ENCODE results near the gene SLC22A8. TPM values are rescaled to one million over a fixed set of nuclear protein-coding genes. Genes with fewer than 3 reads are reported as not detected.

Gene SLC22A8
- total and polyA plus RNA-seq, 4 experiments from 2014 or later, result not detected

DNA sequence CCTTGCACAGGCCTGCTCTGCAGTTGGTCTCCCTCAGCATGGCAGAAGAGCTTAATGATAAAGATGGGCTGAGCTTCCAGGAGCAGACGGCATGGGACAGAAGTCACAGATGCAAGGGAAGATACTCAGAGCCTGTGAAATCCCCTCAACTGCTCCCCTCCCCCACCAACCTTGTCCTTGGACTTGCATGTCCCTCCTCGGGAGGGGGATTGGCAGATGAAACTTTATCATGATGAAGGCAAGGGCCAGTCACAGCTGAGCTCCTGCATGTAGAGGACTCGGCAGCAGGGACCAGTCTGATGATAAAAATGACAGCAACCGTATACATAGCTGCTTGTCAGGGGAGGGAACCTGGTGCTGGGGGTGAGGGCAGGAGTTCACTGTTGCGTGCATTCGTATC lies 6.8 kb upstream of the SLC22A8 start:
- Histone ChIP-seq H3K4me1 (ENCODE audit: insufficient read depth, low read length) (no peaks in the 10 kb centered on the region), H3K9me3 (ENCODE audit: control insufficient read depth in 1 of 2, low read length in 2 of 2) (no peaks in the 10 kb centered on the region), H3K4me3 (ENCODE audit: low read length in 2 of 2) (no peak overlapping the region), H3K36me3 (ENCODE audit: insufficient read depth, low read length) (no peaks in the 10 kb centered on the region), H3K27me3 (ENCODE audit: insufficient read depth, low read length) (no peaks in the 10 kb centered on the region), H3K27ac (ENCODE audit: low read depth, low read length) (no peak overlapping the region)
- Mint-ChIP-seq H3K27ac (no peak overlapping the region), H3K4me3 (no peak overlapping the region), H3K4me1 (peaks cover 0 to 4% (median 2%) of the 10 kb centered on the region in 4 donors), H3K9me3 (peaks cover 0 to 7% (median 0%) of the 10 kb centered on the region in 8 donors), H3K27me3 (peaks cover 14 to 28% of the 10 kb centered on the region in 2 donors), H3K36me3 (no peaks in the 10 kb centered on the region)
- intact Hi-C loops (cut with micrococcal nuclease), result loop anchor here (5.0 kb wide), 1 partner anchor 340 kb away; no protein-coding TSS in a partner anchor
- CTCF ChIA-PET (ENCODE audit: partially characterized antibody), result interaction anchor here (0.8 to 8.5 kb wide), 8 partner anchors 11 to 614 kb away, joined by 3 to 233 read pairs (median 6); no protein-coding TSS in a partner anchor
- DNase-seq, result no peak
- POLR2A ChIA-PET (ENCODE audit: partially characterized antibody), result no interaction called here

- Mint-ChIP-seq H3K36me3 (no peaks in the 10 kb centered on the region), H3K27me3 (peaks cover 14 to 28% of the 10 kb centered on the region in 2 donors), H3K9me3 (peaks cover 0 to 6% (median 0%) of the 10 kb centered on the region in 8 donors), H3K4me3 (no peak overlapping the region), H3K27ac (no peak overlapping the region), H3K4me1 (peaks cover 0 to 4% (median 2%) of the 10 kb centered on the region in 4 donors)
- intact Hi-C loops (cut with micrococcal nuclease), result loop anchor here (5.0 kb wide), 1 partner anchor 338 kb away; no protein-coding TSS in a partner anchor
- DNase-seq, result no peak
- Histone ChIP-seq H3K4me1 (ENCODE audit: insufficient read depth, low read length) (no peaks in the 10 kb centered on the region), H3K27ac (ENCODE audit: low read depth, low read length) (no peak overlapping the region), H3K27me3 (ENCODE audit: insufficient read depth, low read length) (no peaks in the 10 kb centered on the region), H3K4me3 (ENCODE audit: low read length in 2 of 2) (no peak overlapping the region), H3K36me3 (ENCODE audit: insufficient read depth, low read length) (no peaks in the 10 kb centered on the region), H3K9me3 (ENCODE audit: control insufficient read depth in 1 of 2, low read length in 2 of 2) (no peaks in the 10 kb centered on the region)
- ChIA-PET POLR2A (ENCODE audit: partially characterized antibody) (no interaction called here), CTCF (ENCODE audit: partially characterized antibody) (interaction anchor here (0.9 to 8.5 kb wide), 3 partner anchors 8 to 116 kb away, joined by 3 to 233 read pairs (median 5); no protein-coding TSS in a partner anchor)
Observed at GRCh38 chr11:63020671-63021291, 5.1 kb upstream of the SLC22A8 start.

DNA sequence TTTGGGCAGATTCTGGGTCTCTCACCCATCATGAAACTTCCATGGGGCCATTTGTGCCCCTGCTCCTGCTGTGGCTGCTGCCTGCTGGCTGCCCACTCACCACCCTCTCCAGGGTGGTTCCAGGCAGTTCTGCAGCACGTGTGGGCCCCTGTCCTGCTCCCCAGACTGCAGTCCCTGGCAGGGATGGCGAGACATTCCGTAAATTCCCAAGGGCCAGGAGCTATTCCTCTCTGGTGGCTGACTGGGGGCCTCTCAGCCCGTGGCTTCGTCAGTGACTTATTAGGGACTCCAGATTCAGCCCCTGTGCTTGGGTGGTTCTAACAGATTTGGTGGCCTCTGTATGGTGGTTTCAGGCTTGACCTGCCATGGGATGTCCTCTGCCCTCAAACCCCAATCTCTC lies 3.9 kb upstream of the SLC22A8 start:
- ChIA-PET POLR2A (ENCODE audit: partially characterized antibody) (no interaction called here), CTCF (ENCODE audit: partially characterized antibody) (interaction anchor here (0.6 to 8.5 kb wide), 3 partner anchors 7 to 114 kb away, joined by 3 to 233 read pairs (median 5); no protein-coding TSS in a partner anchor)
- Histone ChIP-seq H3K4me3 (ENCODE audit: low read length in 2 of 2) (no peak overlapping the region), H3K27me3 (ENCODE audit: insufficient read depth, low read length) (no peaks in the 10 kb centered on the region), H3K36me3 (ENCODE audit: insufficient read depth, low read length) (no peaks in the 10 kb centered on the region), H3K27ac (ENCODE audit: low read depth, low read length) (no peak overlapping the region), H3K9me3 (ENCODE audit: control insufficient read depth in 1 of 2, low read length in 2 of 2) (no peaks in the 10 kb centered on the region), H3K4me1 (ENCODE audit: insufficient read depth, low read length) (no peaks in the 10 kb centered on the region)
- Mint-ChIP-seq H3K27ac (no peak overlapping the region), H3K4me3 (no peak overlapping the region), H3K27me3 (peaks cover 13 to 28% of the 10 kb centered on the region in 2 donors), H3K36me3 (no peaks in the 10 kb centered on the region), H3K9me3 (no peaks in the 10 kb centered on the region), H3K4me1 (peaks cover 0 to 4% (median 2%) of the 10 kb centered on the region in 4 donors)
- no peak for DNase-seq
- intact Hi-C loops (cut with micrococcal nuclease), result no loop called here

DNA sequence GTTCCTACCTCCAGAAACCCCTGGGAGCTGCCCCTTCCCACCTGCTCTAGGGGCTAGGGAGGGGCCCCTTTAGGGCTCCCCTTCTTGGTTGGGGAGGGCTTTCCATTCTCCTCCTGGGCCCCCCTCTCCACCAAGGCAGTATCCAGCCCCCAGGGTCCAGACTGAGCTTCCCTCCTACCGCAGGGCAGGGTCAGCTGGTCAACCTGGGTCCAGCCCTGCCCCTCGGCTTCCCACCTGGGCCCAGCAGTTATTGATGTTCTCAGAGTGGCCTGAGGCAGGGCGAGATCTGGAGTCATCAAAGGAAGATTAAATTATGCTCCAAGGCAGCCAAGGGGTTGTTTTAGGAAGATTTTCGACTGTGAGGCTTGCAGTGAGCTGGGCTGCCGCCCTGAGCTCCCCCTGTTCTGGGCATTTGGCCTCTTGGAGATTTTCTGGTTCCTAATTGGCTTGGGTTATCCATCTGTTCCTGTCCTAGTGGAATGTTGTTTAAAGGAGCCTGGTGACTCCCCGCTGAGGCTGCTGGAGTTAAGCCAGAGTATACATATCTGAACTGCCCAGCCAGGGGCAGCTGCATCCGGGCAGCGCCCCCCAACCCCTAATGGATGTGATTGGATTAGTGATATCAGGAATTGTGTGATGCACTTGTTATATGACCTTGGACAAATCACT lies 1.8 kb upstream of the SLC22A8 start:
- CTCF ChIA-PET (ENCODE audit: partially characterized antibody), result interaction anchor here (8.5 kb wide), 1 partner anchor 112 kb away, joined by 233 read pairs; no protein-coding TSS in a partner anchor
- no peak for DNase-seq

DNA sequence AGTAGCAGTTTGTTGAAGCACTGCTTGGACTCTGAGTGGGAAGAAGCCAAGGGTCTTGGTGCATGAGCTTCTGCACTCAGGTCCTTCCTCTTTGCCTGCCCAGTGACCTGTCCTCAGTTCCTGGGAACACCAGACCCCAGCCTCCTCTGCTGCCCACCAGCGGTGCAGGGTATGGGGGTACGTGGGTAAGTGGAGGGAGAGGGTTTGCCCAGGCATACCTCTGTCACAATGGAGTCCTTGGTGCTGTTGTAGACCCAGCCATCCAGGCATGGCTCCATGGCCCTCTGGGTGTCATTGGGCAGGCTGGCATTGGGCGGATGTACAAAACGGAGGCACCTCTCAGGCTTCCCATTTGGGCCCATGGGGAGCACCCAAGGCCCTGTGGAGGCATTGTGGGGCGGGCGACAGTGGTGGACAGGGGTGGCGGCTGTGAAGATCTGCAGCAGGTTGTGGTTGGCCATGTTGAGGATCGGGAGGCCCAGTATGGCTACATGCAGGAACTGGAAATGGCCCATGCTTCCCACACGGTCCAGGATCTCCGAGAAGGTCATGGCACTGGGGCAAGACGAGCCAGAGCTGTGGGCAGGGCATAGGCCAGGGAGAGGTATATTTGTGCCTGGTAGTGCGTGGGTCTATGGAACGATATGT lies 1.1 kb downstream of the SLC22A8 start:
- no peak for DNase-seq
- Mint-ChIP-seq H3K4me1 (no peaks in the 10 kb centered on the region), H3K27ac (no peak overlapping the region), H3K36me3 (no peaks in the 10 kb centered on the region), H3K9me3 (no peaks in the 10 kb centered on the region), H3K27me3 (peaks cover 9 to 20% of the 10 kb centered on the region in 2 donors), H3K4me3 (no peak overlapping the region)
- no peak overlapping the region for H3K4me3 ChIP-seq (ENCODE audit: low read length in 2 of 2)
- H3K9me3 ChIP-seq (ENCODE audit: control insufficient read depth in 1 of 2, low read length in 2 of 2), result no peaks in the 10 kb centered on the region
- no peaks in the 10 kb centered on the region for H3K36me3 ChIP-seq (ENCODE audit: insufficient read depth, low read length)
- no peaks in the 10 kb centered on the region for H3K4me1 ChIP-seq (ENCODE audit: insufficient read depth, low read length)
- intact Hi-C loops (cut with micrococcal nuclease), result no loop called here
- no peaks in the 10 kb centered on the region for H3K27me3 ChIP-seq (ENCODE audit: insufficient read depth, low read length)
- ChIA-PET POLR2A (ENCODE audit: partially characterized antibody) (no interaction called here), CTCF (ENCODE audit: partially characterized antibody) (interaction anchor here (1.3 to 1.5 kb wide), 2 partner anchors 108 to 112 kb away, joined by 4 to 6 read pairs; no protein-coding TSS in a partner anchor)
- no peak overlapping the region for H3K27ac ChIP-seq (ENCODE audit: low read depth, low read length)

More for the DNA sequence above, 1.8 kb upstream of the SLC22A8 start:
- Mint-ChIP-seq H3K4me3 (no peak overlapping the region), H3K4me1 (no peaks in the 10 kb centered on the region), H3K9me3 (no peaks in the 10 kb centered on the region), H3K36me3 (no peaks in the 10 kb centered on the region), H3K27me3 (peaks cover 13 to 28% of the 10 kb centered on the region in 2 donors), H3K27ac (no peak overlapping the region)
- Histone ChIP-seq H3K9me3 (ENCODE audit: control insufficient read depth in 1 of 2, low read length in 2 of 2) (no peaks in the 10 kb centered on the region), H3K27me3 (ENCODE audit: insufficient read depth, low read length) (no peaks in the 10 kb centered on the region), H3K4me3 (ENCODE audit: low read length in 2 of 2) (no peak overlapping the region), H3K4me1 (ENCODE audit: insufficient read depth, low read length) (no peaks in the 10 kb centered on the region), H3K27ac (ENCODE audit: low read depth, low read length) (no peak overlapping the region), H3K36me3 (ENCODE audit: insufficient read depth, low read length) (no peaks in the 10 kb centered on the region)
- POLR2A ChIA-PET (ENCODE audit: partially characterized antibody), result no interaction called here
- intact Hi-C loops (cut with micrococcal nuclease), result no loop called here

DNA sequence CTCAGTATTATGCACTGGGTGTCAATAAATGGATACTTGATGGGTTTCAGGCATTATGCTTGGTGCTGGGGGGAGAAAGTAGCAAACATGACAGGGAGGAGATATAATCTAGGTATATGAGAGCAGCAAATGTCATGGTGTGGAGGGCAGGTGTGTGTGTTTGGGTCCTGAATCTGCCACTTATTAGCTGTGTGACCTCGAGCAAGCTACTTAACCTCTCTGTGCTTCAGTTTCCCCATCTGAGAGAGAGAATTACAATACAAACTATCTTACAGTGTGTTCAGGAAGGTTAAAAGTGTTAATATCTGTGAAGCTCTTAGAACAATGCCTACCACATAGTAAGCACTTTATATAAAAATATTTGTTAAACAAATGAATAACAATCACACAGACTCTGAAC lies 2.8 kb downstream of the SLC22A8 start:
- ChIA-PET POLR2A (ENCODE audit: partially characterized antibody) (no interaction called here), CTCF (ENCODE audit: partially characterized antibody) (interaction anchor here (0.7 kb wide), 1 partner anchor 8 kb away, joined by 3 read pairs; no protein-coding TSS in a partner anchor)
- Histone ChIP-seq H3K27ac (ENCODE audit: low read depth, low read length) (no peak overlapping the region), H3K4me3 (ENCODE audit: low read length in 2 of 2) (no peak overlapping the region), H3K36me3 (ENCODE audit: insufficient read depth, low read length) (no peaks in the 10 kb centered on the region), H3K4me1 (ENCODE audit: insufficient read depth, low read length) (no peaks in the 10 kb centered on the region), H3K27me3 (ENCODE audit: insufficient read depth, low read length) (no peaks in the 10 kb centered on the region), H3K9me3 (ENCODE audit: control insufficient read depth in 1 of 2, low read length in 2 of 2) (no peaks in the 10 kb centered on the region)
- intact Hi-C loops (cut with micrococcal nuclease), result no loop called here
- H3K27ac Mint-ChIP-seq, result no peak overlapping the region
- no peak for DNase-seq
- no peak overlapping the region for H3K4me3 Mint-ChIP-seq
- H3K9me3 Mint-ChIP-seq, result no peaks in the 10 kb centered on the region
- H3K27me3 Mint-ChIP-seq, result peaks cover 3 to 10% of the 10 kb centered on the region in 2 donors
- H3K36me3 Mint-ChIP-seq, result no peaks in the 10 kb centered on the region
- no peaks in the 10 kb centered on the region for H3K4me1 Mint-ChIP-seq

DNA sequence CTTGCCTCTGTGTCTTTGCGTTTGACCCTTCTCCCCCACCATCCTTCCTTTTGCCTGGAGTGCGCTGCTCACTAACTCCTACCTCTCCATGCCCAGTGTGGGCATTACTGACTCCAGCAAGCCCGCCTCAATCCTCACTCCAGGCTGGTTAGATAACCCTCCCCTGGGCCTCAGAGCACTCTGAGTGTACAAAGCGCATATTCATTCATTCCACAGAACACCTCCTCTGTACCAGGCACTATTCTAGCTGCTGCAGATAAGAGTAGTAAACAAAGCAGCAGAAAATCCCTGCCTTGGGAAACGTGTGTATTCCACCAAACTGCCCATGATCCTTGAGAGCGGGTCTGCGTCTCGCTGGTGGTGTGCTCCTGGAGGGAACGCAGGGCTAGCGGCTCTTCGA lies 3.2 kb downstream of the SLC22A8 start:
- Mint-ChIP-seq H3K4me3 (no peak overlapping the region), H3K27me3 (peaks cover 3 to 8% of the 10 kb centered on the region in 2 donors), H3K27ac (peak overlapping the region in 1 of 7 donors; percentile 33), H3K9me3 (no peaks in the 10 kb centered on the region), H3K36me3 (no peaks in the 10 kb centered on the region), H3K4me1 (no peaks in the 10 kb centered on the region)
- no peaks in the 10 kb centered on the region for H3K4me1 ChIP-seq (ENCODE audit: insufficient read depth, low read length)
- no peaks in the 10 kb centered on the region for H3K9me3 ChIP-seq (ENCODE audit: control insufficient read depth in 1 of 2, low read length in 2 of 2)
- ChIA-PET POLR2A (ENCODE audit: partially characterized antibody) (no interaction called here), CTCF (ENCODE audit: partially characterized antibody) (interaction anchor here (0.7 kb wide), 2 partner anchors 7 to 9 kb away, joined by 3 read pairs; no protein-coding TSS in a partner anchor)
- H3K36me3 ChIP-seq (ENCODE audit: insufficient read depth, low read length), result no peaks in the 10 kb centered on the region
- no peak for DNase-seq
- H3K27ac ChIP-seq (ENCODE audit: low read depth, low read length), result no peak overlapping the region
- H3K27me3 ChIP-seq (ENCODE audit: insufficient read depth, low read length), result no peaks in the 10 kb centered on the region
- intact Hi-C loops (cut with micrococcal nuclease), result no loop called here
- H3K4me3 ChIP-seq (ENCODE audit: low read length in 2 of 2), result no peak overlapping the region
